SK-N-MC (cell line): Measurements from ENCODE around the gene SYNGAP1.

ENCODE experiments used
- EZH2 ChIP-seq: fragments of 200-600 bp; sonication (generic); IDR thresholded peaks from one replicate; pipeline ENCODE4 v1.6.1; 2017; ENCODE audit warnings: antibody characterized with exemption
- POLR2AphosphoS5 ChIP-seq: IDR thresholded peaks from 2 replicates; pipeline ENCODE4 v1.6.1; 2012; ENCODE audit warnings: mild to moderate bottlenecking, low read depth, low read length, borderline replicate concordance

DNA sequence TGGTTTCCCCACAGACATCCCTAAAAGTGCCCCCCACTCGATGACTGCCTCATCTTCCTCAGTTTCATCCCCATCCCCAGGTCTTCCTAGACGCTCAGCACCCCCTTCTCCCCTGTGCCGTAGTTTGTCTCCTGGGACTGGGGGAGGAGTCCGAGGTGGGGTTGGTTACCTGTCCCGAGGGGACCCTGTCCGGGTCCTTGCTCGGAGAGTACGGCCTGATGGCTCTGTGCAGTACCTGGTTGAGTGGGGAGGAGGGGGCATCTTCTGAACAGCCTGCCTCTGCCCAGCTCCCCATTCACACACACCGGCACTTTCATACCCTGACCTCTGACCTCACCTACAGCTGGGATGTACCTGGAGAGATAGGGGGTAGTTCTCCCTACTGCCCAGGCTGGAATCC is 4.0 kb upstream of the SYNGAP1 start:
- TF ChIP-seq POLR2AphosphoS5: no peak
- no peak for TF ChIP-seq EZH2
